Fibroblast of villous mesenchyme (primary cell): ENCODE data around the gene ENTHD1. TPM values are rescaled to one million over a fixed set of nuclear protein-coding genes. Genes with fewer than 3 reads are reported as not detected.
"Not testable (repeated sequence)": the region's sequence is repeated elsewhere in the genome, so short reads cannot be mapped to it uniquely, and the experiment has no call there.

Source experiments
- DNase-seq: peaks from one replicate; pipeline ENCODE4 v3.0.0-alpha.2; 2010; ENCODE audit warnings: low read depth
- H3K4me3 ChIP-seq: 2 replicates; pipeline ENCODE4 v1.5.1; 2011; ENCODE audit warnings: low read depth, mild to moderate bottlenecking, low read length
- total RNA-seq: library from RNA; depleted of rRNA; stranded (reverse); fragments of >200 nt; gene quantifications from 2 replicates; pipeline ENCODE4 v1.2.3, GENCODE V29; 2012
- TF ChIP-seq, protein P1 (sequence below): IDR thresholded peaks from 2 replicates; pipeline ENCODE4 v1.5.1; 2012; ENCODE audit warnings: low read depth, mild to moderate bottlenecking, low read length; ENCODE audit not compliant: insufficient read depth

Gene ENTHD1
- total RNA-seq, 1 donor = not detected

- DNase-seq = no peak
- TF ChIP-seq, protein P1, sequence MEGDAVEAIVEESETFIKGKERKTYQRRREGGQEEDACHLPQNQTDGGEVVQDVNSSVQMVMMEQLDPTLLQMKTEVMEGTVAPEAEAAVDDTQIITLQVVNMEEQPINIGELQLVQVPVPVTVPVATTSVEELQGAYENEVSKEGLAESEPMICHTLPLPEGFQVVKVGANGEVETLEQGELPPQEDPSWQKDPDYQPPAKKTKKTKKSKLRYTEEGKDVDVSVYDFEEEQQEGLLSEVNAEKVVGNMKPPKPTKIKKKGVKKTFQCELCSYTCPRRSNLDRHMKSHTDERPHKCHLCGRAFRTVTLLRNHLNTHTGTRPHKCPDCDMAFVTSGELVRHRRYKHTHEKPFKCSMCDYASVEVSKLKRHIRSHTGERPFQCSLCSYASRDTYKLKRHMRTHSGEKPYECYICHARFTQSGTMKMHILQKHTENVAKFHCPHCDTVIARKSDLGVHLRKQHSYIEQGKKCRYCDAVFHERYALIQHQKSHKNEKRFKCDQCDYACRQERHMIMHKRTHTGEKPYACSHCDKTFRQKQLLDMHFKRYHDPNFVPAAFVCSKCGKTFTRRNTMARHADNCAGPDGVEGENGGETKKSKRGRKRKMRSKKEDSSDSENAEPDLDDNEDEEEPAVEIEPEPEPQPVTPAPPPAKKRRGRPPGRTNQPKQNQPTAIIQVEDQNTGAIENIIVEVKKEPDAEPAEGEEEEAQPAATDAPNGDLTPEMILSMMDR = no peak
- H3K4me3 ChIP-seq = no peak overlapping the region
These were observed 21.0 kb downstream of the ENTHD1 start for GRCh38 chr22:39872548-39872947.

DNA sequence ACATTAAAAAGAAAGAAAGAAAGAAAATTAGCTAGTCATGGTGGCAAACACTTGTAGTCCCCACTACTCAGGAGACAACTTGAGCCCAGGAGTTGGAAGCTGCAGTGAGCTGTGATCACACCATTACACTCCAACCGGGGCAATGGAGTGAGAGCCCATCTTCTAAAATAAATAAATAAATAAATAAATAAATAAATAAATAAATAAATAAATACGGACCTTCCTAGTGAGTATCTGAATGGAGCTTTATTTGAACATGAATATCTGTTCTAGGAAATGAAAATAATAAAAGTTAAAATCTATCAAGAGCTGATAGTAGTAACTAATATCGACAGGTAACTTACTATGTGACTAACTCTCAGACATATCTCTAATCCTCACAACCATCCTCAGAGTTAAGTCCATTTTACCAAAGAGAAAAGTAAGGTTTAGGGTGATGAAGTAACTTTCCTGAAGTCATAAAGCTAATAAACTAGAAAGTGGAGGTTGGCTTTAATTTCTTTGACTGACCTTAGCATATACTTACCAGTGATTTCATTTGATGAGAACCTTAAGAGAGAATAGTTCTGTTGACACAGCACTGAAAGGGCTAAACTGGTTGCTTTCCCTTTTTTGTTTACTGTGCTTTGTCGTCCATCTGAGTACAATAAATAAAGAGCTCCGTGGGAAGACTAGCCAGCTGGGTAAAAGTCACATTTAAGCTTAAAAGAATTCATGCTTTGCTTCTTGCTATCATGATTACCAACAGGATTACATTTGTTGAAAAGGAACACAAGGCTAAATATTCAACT, 22.4 kb downstream of the ENTHD1 start:
- TF ChIP-seq, protein P1 = no peak
- no peak for DNase-seq
- H3K4me3 ChIP-seq = no peak overlapping the region

GRCh38 chr22:39869797-39870196, 23.8 kb downstream of the ENTHD1 start:
- DNase-seq, H3K4me3 ChIP-seq: not testable (repeated sequence)

- H3K4me3 ChIP-seq = no peak overlapping the region
- TF ChIP-seq, protein P1 = no peak
- DNase-seq = no peak
These were observed 24.8 kb downstream of the ENTHD1 start for GRCh38 chr22:39868741-39869140.

- TF ChIP-seq, protein P1 = no peak
These were observed 33.5 kb downstream of the ENTHD1 start for GRCh38 chr22:39859903-39860588.

DNA sequence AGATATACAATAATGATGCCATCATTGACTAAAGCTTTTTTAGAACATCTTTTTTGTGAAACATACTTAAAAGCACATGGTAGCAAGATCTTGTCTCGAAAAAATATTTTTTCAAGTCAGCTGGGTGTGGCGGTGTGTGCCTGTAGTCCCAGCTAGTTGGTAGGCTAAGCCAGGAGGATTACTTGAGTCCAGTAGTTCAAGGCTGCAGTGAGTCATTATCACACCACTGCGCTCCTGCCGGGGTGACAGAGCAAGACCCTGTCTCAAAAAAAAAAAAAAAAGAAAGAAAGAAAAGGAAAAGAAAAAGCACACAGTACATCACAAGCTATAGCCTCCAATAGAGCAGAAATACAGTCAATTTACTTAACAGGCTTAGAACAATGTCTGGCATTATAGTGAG, 37.0 kb downstream of the ENTHD1 start:
- H3K4me3 ChIP-seq = no peak overlapping the region
- TF ChIP-seq, protein P1 = no peak
- no peak for DNase-seq

More at GRCh38 chr22:39859903-39860588, 33.5 kb downstream of the ENTHD1 start:
- no peak overlapping the region for H3K4me3 ChIP-seq
- no peak for DNase-seq

GRCh38 chr22:39852799-39853198, 40.8 kb downstream of the ENTHD1 start:
- TF ChIP-seq, protein P1 = no peak

More at GRCh38 chr22:39852799-39853198, 40.8 kb downstream of the ENTHD1 start:
- H3K4me3 ChIP-seq = no peak overlapping the region
- no peak for DNase-seq
